HepG2 (cell line): ENCODE data around the gene MATK. TPM values are rescaled to one million over a fixed set of nuclear protein-coding genes. Genes with fewer than 3 reads are reported as not detected.

Experiments used
- CEBPG ChIP-seq: IDR thresholded peaks from 2 replicates; pipeline ENCODE4 v1.6.1; 2016
- CREB1 ChIP-seq, 2 experiments: fragments of 450-650 bp in 1 of 2; IDR thresholded peaks; 2 replicates each; pipeline ENCODE4 v1.6.1; 2016 to 2017; ENCODE audit warnings: control low read depth in 1 of 2, mild to moderate bottlenecking in 1 of 2, missing compliant biosample characterization in 1 of 2, missing genetic modification characterization in 1 of 2
- ETV5 ChIP-seq: IDR thresholded peaks from 2 replicates; pipeline ENCODE4 v1.6.1; 2018; ENCODE audit warnings: missing biosample characterization, missing genetic modification reagents, inconsistent platforms, borderline replicate concordance
- HNF1A ChIP-seq, 2 experiments: sonication (generic) in 1 of 2; formaldehyde crosslinking in 1 of 2; IDR thresholded peaks; 2 replicates each; pipeline versions ENCODE4 v1.4.0 to v1.6.1; 2016 to 2020; ENCODE audit warnings: borderline replicate concordance in 1 of 2, low read depth in 1 of 2, mild to moderate bottlenecking in 1 of 2, missing genetic modification reagents in 1 of 2
- MXD1 ChIP-seq: sonication (generic); formaldehyde crosslinking; IDR thresholded peaks from 2 replicates; pipeline ENCODE4 v1.4.0; 2020; ENCODE audit warnings: mild to moderate bottlenecking, missing genetic modification reagents
- MXI1 ChIP-seq: IDR thresholded peaks from 3 replicates; pipeline ENCODE4 v1.6.1; 2012; ENCODE audit warnings: low read depth, low read length, inconsistent platforms, borderline replicate concordance
- NFKB2 ChIP-seq: sonication (generic); formaldehyde crosslinking; IDR thresholded peaks from 2 replicates; pipeline ENCODE4 v1.4.0; 2020; ENCODE audit warnings: missing genetic modification reagents, borderline replicate concordance
- PRDM10 ChIP-seq: sonication (generic); formaldehyde crosslinking; IDR thresholded peaks from 2 replicates; pipeline ENCODE4 v1.4.0; 2020; ENCODE audit warnings: low read depth, missing genetic modification reagents
- SALL2 ChIP-seq: sonication (generic); formaldehyde crosslinking; IDR thresholded peaks from 2 replicates; pipeline ENCODE4 v1.8.1; 2023; ENCODE audit warnings: mild to moderate bottlenecking, missing genetic modification reagents, inconsistent platforms
- ZHX2 ChIP-seq, 2 experiments: sonication (generic) in 1 of 2; formaldehyde crosslinking in 1 of 2; IDR thresholded peaks; 2 replicates each; pipeline versions ENCODE4 v1.6.1 to v1.9.0; 2014 to 2022; ENCODE audit warnings: antibody characterized with exemption in 1 of 2, borderline replicate concordance in 1 of 2, inconsistent platforms in 1 of 2, low read depth in 1 of 2, missing genetic modification reagents in 1 of 2
- ZNF263 ChIP-seq: sonication (generic); formaldehyde crosslinking; IDR thresholded peaks from 2 replicates; pipeline ENCODE4 v1.4.0; 2020; ENCODE audit warnings: missing genetic modification reagents
- polyA plus RNA-seq, 8 experiments: library from polyadenylated mRNA; depleted of rRNA in 3 of 8; stranded (reverse) in 7 of 8; unstranded in 1 of 8; fragments of >200 nt; fragmentation: Illumina TruSeq in 4 of 8; extraction: Trizol in 4 of 8; gene quantifications; 2 replicates each; pipeline versions ENCODE4 v1.2.1 to v1.2.3, GENCODE V29; 2011 to 2016; ENCODE audit warnings: low read depth in 4 of 8, missing spikeins in 1 of 8, mixed read lengths in 1 of 8; ENCODE audit not compliant: insufficient read depth in 1 of 8
- total RNA-seq, 5 experiments: library from RNA; depleted of rRNA; stranded (reverse); fragments of >200 nt; fragmentation: Illumina TruSeq; extraction: Trizol; gene quantifications; 2 replicates each; pipeline ENCODE4 v1.2.3, GENCODE V29; 2016; ENCODE audit warnings: low read depth in 1 of 5

The MATK gene
- total and polyA plus RNA-seq, 2 of the 13 experiments (the other 11 are each of a cell fraction or from before 2014, with no cell fraction given) = 0.09 TPM; not detected in 1

GRCh38 chr19:3761382-3762129, 24.6 kb downstream of the MATK start, which contains the start of gene APBA3 (continued):
- no peak for TF ChIP-seq HNF1A (IDR thresholded peaks at IDR 0.05; ENCODE audit: low read depth)
- TF ChIP-seq HNF1A (CRISPR knock-in tag; IDR thresholded peaks at IDR 0.05; ENCODE audit: borderline replicate concordance) = peak; percentile 28; the same call in 1 of the 2 replicates
- 0 out of 2 replicates have a peak, but pooled peaks have one; percentile 28 for TF ChIP-seq MXD1 (CRISPR knock-in tag)
- 0 out of 2 replicates have a peak, but pooled peaks have one; percentile 62 for TF ChIP-seq ETV5
- TF ChIP-seq CEBPG (CRISPR knock-in tag) = no peak
- peak; percentile 77; the same call in 1 of the 3 replicates for TF ChIP-seq MXI1
- peak; percentile 88; the same call in 1 of the 2 replicates for TF ChIP-seq NFKB2 (CRISPR knock-in tag)
- TF ChIP-seq ZHX2 (IDR thresholded peaks at IDR 0.05; ENCODE audit: low read depth) = peak; percentile 57; the same call in 1 of the 2 replicates
- no peak for TF ChIP-seq ZHX2 (CRISPR knock-in tag; IDR thresholded peaks at IDR 0.05; ENCODE audit: borderline replicate concordance)
- peak; percentile 69 for TF ChIP-seq PRDM10 (CRISPR knock-in tag)
- TF ChIP-seq SALL2 (CRISPR knock-in tag) = 0 out of 2 replicates have a peak, but pooled peaks have one; percentile 48
- TF ChIP-seq CREB1 (IDR thresholded peaks at IDR 0.05) = no peak
- peak; percentile 75; the same call in 1 of the 2 replicates for TF ChIP-seq CREB1 (CRISPR knock-in tag; IDR thresholded peaks at IDR 0.05)
- TF ChIP-seq ZNF263 (CRISPR knock-in tag) = 0 out of 2 replicates have a peak, but pooled peaks have one; percentile 57
